Measurements from ENCODE around the gene MEOX2. TPM values are rescaled to one million over a fixed set of nuclear protein-coding genes. Genes with fewer than 3 reads are reported as not detected.

The MEOX2 gene
- total RNA-seq, 1 experiment from 2014 or later: not detected

DNA sequence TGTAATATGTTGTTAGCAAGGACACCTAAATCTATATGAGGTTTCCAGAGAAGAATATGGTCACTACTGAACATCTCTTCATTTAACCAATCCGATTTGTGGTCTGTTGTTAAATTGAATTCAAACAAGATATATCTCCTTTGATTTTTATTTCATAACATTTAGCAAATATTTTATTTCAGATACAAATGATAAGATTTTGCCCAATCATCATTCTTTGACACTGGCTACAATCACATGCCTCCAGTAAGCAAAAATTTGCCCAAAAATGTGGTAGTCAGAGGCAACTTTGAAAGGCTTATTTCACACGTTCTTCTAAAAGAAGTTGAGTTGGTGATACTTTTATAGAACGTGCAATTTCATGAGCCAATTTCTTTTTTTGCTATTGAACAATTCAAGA is 79.9 kb downstream of the MEOX2 start:
- Histone ChIP-seq H3K9me3 (ENCODE audit: low read length) (no peaks in the 10 kb centered on the region), H2AFZ (ENCODE audit: low read length) (no peak overlapping the region), H3K4me3 (ENCODE audit: low read length) (no peak overlapping the region), H3K27me3 (ENCODE audit: low read length) (no peaks in the 10 kb centered on the region), H3K36me3 (ENCODE audit: low read depth, low read length) (no peaks in the 10 kb centered on the region), H3K9ac (ENCODE audit: low read length) (no peak overlapping the region), H3K79me2 (ENCODE audit: low read length) (no peaks in the 10 kb centered on the region), H4K20me1 (ENCODE audit: low read length) (no peaks in the 10 kb centered on the region), H3K9me2 (replicated peaks; ENCODE audit: low read length) (no peaks in the 10 kb centered on the region), H3K4me1 (ENCODE audit: insufficient read depth, low read length) (no peaks in the 10 kb centered on the region), H3K27ac (ENCODE audit: low read length) (no peak overlapping the region), H3K4me2 (ENCODE audit: low read length) (no peak overlapping the region), H3F3A (ENCODE audit: low read length, unreplicated experiment) (no peaks in the 10 kb centered on the region)
- no peak for ATAC-seq
- intact Hi-C loops (cut with micrococcal nuclease): no loop called here
- ChIA-PET CTCF (no interaction called here), POLR2A (ENCODE audit: unreplicated experiment) (no interaction called here)
- DNase-seq: no peak
- TF ChIP-seq, protein P1, sequence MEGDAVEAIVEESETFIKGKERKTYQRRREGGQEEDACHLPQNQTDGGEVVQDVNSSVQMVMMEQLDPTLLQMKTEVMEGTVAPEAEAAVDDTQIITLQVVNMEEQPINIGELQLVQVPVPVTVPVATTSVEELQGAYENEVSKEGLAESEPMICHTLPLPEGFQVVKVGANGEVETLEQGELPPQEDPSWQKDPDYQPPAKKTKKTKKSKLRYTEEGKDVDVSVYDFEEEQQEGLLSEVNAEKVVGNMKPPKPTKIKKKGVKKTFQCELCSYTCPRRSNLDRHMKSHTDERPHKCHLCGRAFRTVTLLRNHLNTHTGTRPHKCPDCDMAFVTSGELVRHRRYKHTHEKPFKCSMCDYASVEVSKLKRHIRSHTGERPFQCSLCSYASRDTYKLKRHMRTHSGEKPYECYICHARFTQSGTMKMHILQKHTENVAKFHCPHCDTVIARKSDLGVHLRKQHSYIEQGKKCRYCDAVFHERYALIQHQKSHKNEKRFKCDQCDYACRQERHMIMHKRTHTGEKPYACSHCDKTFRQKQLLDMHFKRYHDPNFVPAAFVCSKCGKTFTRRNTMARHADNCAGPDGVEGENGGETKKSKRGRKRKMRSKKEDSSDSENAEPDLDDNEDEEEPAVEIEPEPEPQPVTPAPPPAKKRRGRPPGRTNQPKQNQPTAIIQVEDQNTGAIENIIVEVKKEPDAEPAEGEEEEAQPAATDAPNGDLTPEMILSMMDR (conservative IDR thresholded peaks at IDR 0.05; ENCODE audit: low read depth, low read length): no peak
- TF ChIP-seq EZH2 (IDR thresholded peaks at IDR 0.05; ENCODE audit: low read length, unreplicated experiment) (no peak), EZH2phosphoT487 (IDR thresholded peaks at IDR 0.05; ENCODE audit: borderline replicate concordance, low read length) (no peak)
- no TSS peak for BruUV-seq (replicated peaks)

DNA sequence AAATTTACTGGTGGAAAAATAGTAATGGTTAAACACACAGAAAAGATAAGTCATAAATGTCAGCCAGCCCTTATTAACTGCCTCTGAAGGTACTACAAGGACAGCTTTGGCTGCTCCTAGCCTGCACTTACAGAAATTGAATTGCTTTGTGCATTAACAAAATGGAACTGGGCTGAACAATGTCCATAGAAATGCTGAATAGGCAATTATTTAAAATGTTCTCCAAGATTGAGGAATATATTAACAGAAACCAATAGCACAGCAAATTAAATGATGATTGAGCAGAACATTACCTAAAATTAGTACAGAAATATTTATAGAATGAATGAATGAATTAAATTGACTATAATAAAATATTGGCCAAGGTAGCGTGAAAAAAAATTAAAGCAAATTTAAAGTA is 82.3 kb downstream of the MEOX2 start:
- TF ChIP-seq EZH2 (IDR thresholded peaks at IDR 0.05; ENCODE audit: low read length, unreplicated experiment) (no peak), EZH2phosphoT487 (IDR thresholded peaks at IDR 0.05; ENCODE audit: borderline replicate concordance, low read length) (no peak)
- TF ChIP-seq, protein P1 (conservative IDR thresholded peaks at IDR 0.05; ENCODE audit: low read depth, low read length): no peak
- no peaks in the 10 kb centered on the region for H3F3A ChIP-seq (ENCODE audit: low read length, unreplicated experiment)
- H3K27ac ChIP-seq (ENCODE audit: low read length): no peak overlapping the region
- H3K4me1 ChIP-seq (ENCODE audit: insufficient read depth, low read length): no peaks in the 10 kb centered on the region
- CTCF ChIA-PET: no interaction called here
- no peak overlapping the region for H2AFZ ChIP-seq (ENCODE audit: low read length)
- intact Hi-C loops (cut with micrococcal nuclease): no loop called here
- H3K9me3 ChIP-seq (ENCODE audit: low read length): no peaks in the 10 kb centered on the region
- no peaks in the 10 kb centered on the region for H3K27me3 ChIP-seq (ENCODE audit: low read length)
- DNase-seq (no peak), ATAC-seq (no peak)
- H3K36me3 ChIP-seq (ENCODE audit: low read depth, low read length): no peaks in the 10 kb centered on the region
- no peaks in the 10 kb centered on the region for H4K20me1 ChIP-seq (ENCODE audit: low read length)
- no peak overlapping the region for H3K4me3 ChIP-seq (ENCODE audit: low read length)
- no peak overlapping the region for H3K4me2 ChIP-seq (ENCODE audit: low read length)
- no peaks in the 10 kb centered on the region for H3K9me2 ChIP-seq (replicated peaks; ENCODE audit: low read length)
- BruUV-seq (replicated peaks): no TSS peak
- H3K79me2 ChIP-seq (ENCODE audit: low read length): no peaks in the 10 kb centered on the region
- POLR2A ChIA-PET (ENCODE audit: unreplicated experiment): no interaction called here
- no peak overlapping the region for H3K9ac ChIP-seq (ENCODE audit: low read length)

DNA sequence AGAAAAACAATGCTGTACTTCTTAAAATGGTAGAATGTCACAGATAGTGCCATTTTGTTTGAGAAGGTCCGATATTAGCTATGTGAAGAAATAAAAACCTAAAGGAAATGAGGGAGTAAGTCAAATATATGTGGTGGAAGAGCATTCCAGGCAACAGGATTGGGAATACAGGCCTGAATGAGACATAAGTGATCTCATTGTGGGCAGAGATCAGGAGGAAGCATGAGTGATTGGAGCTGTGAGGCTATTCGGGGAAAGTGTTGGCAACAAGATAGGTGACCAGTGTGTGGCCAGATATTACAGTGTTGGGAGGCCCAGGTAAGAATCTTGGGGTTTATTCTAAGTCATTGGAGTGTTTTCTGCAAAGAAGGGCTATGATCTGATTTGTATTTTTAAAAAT is 83.4 kb downstream of the MEOX2 start:
- no peak overlapping the region for H3K9ac ChIP-seq (ENCODE audit: low read length)
- H3K27me3 ChIP-seq (ENCODE audit: low read length): no peaks in the 10 kb centered on the region
- no peaks in the 10 kb centered on the region for H3K36me3 ChIP-seq (ENCODE audit: low read depth, low read length)
- no peak overlapping the region for H3K4me2 ChIP-seq (ENCODE audit: low read length)
- no peaks in the 10 kb centered on the region for H4K20me1 ChIP-seq (ENCODE audit: low read length)
- no peak overlapping the region for H3K4me3 ChIP-seq (ENCODE audit: low read length)
- no TSS peak for BruUV-seq (replicated peaks)
- H3K4me1 ChIP-seq (ENCODE audit: insufficient read depth, low read length): no peaks in the 10 kb centered on the region
- POLR2A ChIA-PET (ENCODE audit: unreplicated experiment): no interaction called here
- H3K9me2 ChIP-seq (replicated peaks; ENCODE audit: low read length): no peaks in the 10 kb centered on the region
- H3K27ac ChIP-seq (ENCODE audit: low read length): no peak overlapping the region
- CTCF ChIA-PET: no interaction called here
- intact Hi-C loops (cut with micrococcal nuclease): no loop called here
- no peaks in the 10 kb centered on the region for H3K9me3 ChIP-seq (ENCODE audit: low read length)
- H3K79me2 ChIP-seq (ENCODE audit: low read length): no peaks in the 10 kb centered on the region
- ATAC-seq: no peak
- TF ChIP-seq EZH2 (IDR thresholded peaks at IDR 0.05; ENCODE audit: low read length, unreplicated experiment) (no peak), EZH2phosphoT487 (IDR thresholded peaks at IDR 0.05; ENCODE audit: borderline replicate concordance, low read length) (no peak)
- TF ChIP-seq, protein P1 (conservative IDR thresholded peaks at IDR 0.05; ENCODE audit: low read depth, low read length): no peak
- no peak for DNase-seq
- no peaks in the 10 kb centered on the region for H3F3A ChIP-seq (ENCODE audit: low read length, unreplicated experiment)
- no peak overlapping the region for H2AFZ ChIP-seq (ENCODE audit: low read length)

Data from PC-3 (cell line).